Measurements from ENCODE around the gene CTNNA2. TPM values are rescaled to one million over a fixed set of nuclear protein-coding genes. Genes with fewer than 3 reads are reported as not detected.

CTNNA2 gene
- total and polyA plus RNA-seq, 2 of the 8 experiments (the other 6 are each of a cell fraction or from before 2014, with no cell fraction given) = 3.9 to 9.0 TPM

GRCh38 chr2:80381666-80382065 is 868.8 kb downstream of the CTNNA2 start (continued):
- no peak for TF ChIP-seq CTCF (IDR thresholded peaks at IDR 0.05; ENCODE audit: control extremely low read depth in 1 of 3, insufficient read depth in 1 of 3, low read depth in 1 of 3, low read length in 3 of 3)
- TF ChIP-seq SAP30 (IDR thresholded peaks at IDR 0.05; ENCODE audit: insufficient read depth, insufficient replicate concordance, low read length) = no peak
- no peak for TF ChIP-seq TEAD4 (IDR thresholded peaks at IDR 0.05; ENCODE audit: low read depth, low read length)
- TF ChIP-seq POU5F1 (IDR thresholded peaks at IDR 0.05; ENCODE audit: low read depth, low read length) = no peak
- TF ChIP-seq JUN (IDR thresholded peaks at IDR 0.05; ENCODE audit: low read depth, low read length) = no peak
- no peak for TF ChIP-seq JUND (IDR thresholded peaks at IDR 0.05; ENCODE audit: low read length)
- TF ChIP-seq ASH2L (IDR thresholded peaks at IDR 0.05; ENCODE audit: low read length) = no peak

Data from H1 (cell line).